HG02763 (cell line): ENCODE measurements around the gene PIK3CD.

ENCODE experiments used
- ATAC-seq: cut with Tn5 transposase; IDR thresholded peaks from one replicate; pipeline ENCODE4 v1.9.1; 2021; ENCODE audit warnings: mild to moderate bottlenecking, moderate library complexity; ENCODE audit not compliant: unreplicated experiment

The PIK3CD gene

GRCh38 chr1:9763914-9764313 lies 112.4 kb downstream of the PIK3CD start:
- no peak for ATAC-seq

GRCh38 chr1:9764550-9764949 lies 113.0 kb downstream of the PIK3CD start:
- ATAC-seq = no peak

DNA sequence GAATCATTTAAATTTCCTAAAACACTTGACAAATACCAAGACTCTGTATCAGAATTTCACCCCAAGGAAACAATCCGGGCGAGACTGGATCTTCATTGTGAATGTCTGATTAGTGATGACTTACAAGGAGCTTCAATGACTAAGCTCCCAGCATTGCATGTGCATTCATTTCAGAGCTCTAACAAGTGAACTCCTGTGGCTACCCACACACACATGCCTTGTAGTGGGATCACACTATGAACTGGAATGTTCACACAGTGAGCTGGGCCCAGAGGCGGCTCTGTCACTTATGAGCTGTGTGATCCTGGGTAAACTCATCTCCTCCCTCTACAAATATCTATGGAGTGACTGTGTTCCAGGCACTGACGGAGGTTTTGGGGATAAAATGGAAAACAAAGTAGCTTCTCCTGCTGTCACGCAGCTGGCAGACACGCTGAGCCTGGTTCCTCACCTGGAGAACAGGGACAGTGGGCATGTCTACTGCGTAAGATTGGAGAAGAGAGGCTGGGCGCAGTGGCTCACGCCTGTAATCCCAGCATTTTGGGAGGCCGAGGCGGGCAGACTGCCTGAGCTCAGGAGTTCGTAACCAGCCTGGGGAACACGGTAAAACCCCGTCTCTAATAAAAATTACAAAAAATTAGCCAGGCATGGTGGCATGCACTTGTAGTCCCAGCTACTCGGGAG lies 115.4 kb downstream of the PIK3CD start:
- ATAC-seq = no peak

- ATAC-seq = no peak
Measured at GRCh38 chr1:9767964-9768668, 116.6 kb downstream of the PIK3CD start.

DNA sequence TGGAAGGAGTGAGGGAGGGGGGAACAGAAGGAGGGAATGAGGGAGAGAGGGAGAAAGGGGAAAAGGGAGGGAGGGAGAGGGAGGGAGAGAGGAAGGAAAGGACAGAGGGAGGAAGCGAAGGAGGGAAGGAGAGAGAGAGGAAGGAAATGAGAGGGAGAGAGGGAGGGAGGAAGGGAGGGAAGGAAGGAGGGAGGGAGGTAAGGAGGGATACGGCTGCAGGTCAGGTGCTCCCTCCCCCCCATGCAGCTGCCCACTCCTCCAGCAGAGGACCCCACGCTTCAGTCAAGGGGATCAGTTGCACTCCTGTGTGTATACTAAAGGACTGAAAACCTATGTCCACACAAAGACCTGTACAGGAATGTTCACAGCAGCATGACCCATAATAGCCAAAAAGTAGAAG lies 117.5 kb downstream of the PIK3CD start:
- no peak for ATAC-seq

DNA sequence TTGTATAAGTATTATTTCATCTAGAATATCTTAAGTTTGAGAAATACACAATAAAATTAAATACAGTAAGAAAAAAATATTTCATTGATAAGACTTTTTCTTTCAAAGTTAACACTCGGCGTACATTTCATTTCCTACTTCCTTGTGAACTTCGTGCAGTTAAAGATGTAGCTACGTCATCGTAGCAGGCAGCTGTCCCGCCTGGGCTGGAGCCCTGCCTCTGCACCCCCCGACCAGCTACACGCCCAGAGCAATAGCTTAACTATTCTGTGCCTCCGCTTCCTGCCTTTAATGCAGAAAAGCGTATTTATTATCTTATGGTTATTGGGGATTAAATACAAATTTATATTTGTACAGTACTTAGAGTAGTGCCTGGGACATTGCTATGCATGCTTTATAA lies 118.8 kb downstream of the PIK3CD start:
- ATAC-seq = no peak

DNA sequence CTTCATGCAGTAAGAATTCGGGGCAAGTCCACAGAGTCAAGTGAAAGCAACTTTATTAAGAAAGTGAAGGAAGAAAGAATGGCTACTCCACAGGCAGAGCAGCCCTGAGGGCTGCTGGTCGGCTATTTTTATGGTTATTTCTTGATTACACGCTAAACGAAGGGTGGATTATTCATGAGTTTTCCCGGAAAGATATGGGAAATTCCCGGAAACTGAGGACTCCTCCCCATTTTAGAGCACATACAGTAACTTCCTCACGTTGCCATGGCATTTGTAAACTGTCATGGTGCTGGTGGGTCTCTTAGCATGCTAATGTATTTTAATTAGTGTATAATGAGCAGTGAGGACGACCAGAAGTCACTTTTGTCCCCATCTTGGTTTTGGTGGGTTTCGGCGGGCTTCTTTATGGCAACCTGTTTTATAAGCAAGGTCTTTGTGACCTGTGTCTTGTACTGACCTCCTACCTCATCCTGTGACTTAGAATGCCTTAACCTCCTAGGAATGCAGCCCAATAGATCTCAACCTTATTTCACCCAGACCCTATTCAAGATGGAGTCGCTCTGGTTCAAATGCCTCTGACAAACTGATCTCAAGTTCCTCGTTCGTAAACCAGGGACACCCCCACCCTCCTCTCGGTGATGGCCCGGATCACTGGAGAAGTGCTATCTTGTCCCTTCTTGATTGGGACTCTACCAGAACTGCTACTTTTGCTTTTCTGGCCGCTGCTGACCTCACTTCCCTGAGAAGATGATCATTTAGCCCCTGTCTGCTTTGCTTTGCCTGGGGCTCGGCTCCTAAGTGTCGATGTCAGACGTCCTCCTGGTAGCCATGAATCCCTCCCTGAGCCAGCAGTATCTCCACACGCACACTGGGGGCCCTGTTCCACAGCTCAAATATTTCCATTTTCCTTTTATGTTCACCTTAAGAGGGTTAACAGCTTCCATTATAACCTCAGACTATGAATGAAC lies 123.5 kb downstream of the PIK3CD start:
- ATAC-seq = no peak

- ATAC-seq = no peak
Measured at GRCh38 chr1:9776685-9777084, 125.2 kb downstream of the PIK3CD start.
